Endometrium (tissue), 2 donors: ENCODE measurements around the gene MLF1.

Experiments used
- FAIRE-seq: peaks from 2 replicates; lab custom pipeline; 2012; peaks lifted over from hg19 to GRCh38; lab: Jason Lieb, UNC
- donor health status: control.
- donor health status: control.

MLF1 gene

DNA sequence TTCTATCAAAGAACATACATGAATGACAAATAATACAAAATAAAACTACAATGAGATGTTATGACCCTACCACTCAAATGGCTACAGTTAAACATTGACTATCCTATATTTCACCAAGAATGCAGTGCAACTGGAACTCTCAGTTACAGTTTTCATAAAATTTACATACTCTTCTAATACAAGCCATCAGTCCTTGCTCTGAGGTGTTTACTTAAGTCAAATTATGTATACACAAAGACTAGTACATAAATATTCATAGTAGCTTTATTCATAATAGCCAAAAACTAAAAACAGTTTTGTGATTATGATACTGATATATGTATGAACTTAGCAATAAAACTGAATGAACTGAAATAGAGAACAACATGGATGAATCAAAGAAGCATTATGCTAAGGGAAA is 19.2 kb downstream of the MLF1 start:
- no peak for FAIRE-seq

- peak; percentile 92 for FAIRE-seq
Observed at GRCh38 chr3:158600787-158601186, 29.8 kb downstream of the MLF1 start.

GRCh38 chr3:158602227-158602626 is 31.2 kb downstream of the MLF1 start:
- FAIRE-seq = no peak

GRCh38 chr3:158617982-158618875 is 47.2 kb downstream of the MLF1 start:
- no peak for FAIRE-seq

- no peak for FAIRE-seq
Observed at GRCh38 chr3:158625881-158626280, 54.9 kb downstream of the MLF1 start.

GRCh38 chr3:158631981-158632380 is 61.0 kb downstream of the MLF1 start:
- FAIRE-seq = no peak

DNA sequence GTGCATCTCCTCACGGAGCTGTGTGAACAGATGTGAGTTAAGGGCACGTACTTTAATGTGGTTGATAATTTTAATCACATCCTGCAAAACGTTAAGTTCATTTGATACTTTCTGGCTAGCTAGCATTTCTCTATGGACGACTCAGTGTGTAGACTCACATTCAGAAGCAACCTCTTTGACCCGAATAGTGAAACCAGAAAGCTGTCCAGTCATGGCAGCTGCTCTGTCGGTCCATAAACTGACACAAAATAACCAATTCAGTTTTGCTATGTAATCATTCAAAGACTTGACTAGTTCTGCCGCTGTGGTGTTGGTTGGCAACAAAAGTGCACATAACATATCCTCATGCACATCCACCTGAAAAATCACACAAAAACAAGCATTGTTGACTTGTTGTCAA is 69.7 kb downstream of the MLF1 start:
- FAIRE-seq = no peak

DNA sequence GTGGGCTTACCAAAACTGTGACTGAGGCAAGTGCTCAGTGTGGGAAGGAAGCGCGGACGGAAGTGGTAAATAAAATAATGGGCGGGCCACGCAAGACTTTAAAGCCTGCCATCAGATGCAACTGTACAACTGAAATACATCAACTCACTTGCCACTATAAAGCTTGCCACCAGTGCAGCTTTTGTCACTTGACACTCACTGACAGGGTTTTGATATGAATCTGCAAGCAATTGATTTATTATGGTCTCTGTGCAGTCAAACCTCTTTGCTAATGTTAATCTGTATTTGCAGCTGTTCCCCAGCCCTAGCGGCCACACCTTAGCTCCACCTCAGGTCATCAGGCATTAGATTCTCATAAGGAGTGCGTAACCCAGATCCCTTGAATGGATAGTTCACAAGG is 71.0 kb downstream of the MLF1 start:
- FAIRE-seq = no peak

DNA sequence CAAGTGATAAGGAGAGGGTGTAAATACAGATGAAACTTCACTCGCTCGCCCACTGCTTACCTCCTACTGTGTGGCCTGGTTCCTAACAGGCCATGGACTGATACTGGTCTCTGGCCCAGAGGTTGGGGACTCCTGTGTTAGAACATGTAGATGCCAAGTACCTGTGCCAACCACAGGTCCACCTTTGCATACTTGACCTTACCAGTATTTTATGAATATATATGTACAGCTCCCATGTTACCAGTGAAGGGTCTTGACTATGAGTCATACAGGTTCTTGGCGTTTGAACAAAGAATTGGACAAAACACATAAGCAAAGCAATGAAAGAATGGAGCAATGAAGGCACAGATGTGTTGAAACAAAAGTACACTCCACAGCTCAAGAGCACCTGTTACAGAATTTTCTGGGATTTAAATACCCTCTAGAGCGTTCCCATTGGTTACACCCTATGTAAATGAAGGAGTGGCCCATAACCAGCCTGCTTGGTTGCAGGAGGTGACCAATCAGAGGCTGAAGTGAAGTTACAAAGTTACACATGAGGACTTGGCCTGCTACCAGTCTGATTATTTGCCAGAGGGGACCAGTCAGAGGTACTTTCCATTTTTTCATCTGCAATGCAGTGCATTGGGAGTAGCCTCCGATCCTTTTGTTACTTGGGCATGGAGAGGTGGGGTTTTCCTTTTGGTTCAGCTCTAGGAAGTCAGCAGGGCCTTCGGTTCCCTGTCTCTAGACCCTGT is 71.6 kb downstream of the MLF1 start:
- no peak for FAIRE-seq

DNA sequence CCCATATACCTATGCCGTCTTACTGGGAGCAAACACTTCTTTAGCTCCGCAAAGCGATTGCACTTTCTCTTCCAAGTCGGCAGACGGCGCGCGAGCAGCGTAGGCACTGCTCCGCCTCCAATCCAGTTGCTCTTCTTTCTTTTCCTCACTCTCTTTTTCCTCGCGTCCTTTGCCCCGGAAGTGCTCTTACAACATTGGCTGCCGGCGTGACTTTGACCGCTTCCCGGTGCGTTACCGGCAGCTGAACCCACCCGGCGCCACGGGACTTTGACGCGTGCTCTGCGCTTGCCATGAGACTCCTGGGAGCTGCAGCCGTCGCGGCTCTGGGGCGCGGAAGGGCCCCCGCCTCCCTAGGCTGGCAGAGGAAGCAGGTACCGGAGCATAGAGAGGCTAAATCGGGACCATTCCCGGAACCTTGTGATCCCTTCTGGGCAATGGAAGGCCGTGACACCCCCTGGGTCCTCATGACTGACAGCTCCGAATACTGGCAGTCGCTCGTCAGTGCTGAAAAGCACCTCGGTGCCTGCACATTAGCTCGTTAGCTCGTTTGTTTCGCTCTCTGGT is 73.4 kb downstream of the MLF1 start, which contains the start of gene GFM1:
Gene GFM1, plus strand, starts transcription at position 183 of the 564 bp plus-strand sequence. Its CDS starts 108 bp downstream, at position 291.
- FAIRE-seq = peak; percentile 63

- no peak for FAIRE-seq
Observed at GRCh38 chr3:158649791-158650190, 78.8 kb downstream of the MLF1 start.

DNA sequence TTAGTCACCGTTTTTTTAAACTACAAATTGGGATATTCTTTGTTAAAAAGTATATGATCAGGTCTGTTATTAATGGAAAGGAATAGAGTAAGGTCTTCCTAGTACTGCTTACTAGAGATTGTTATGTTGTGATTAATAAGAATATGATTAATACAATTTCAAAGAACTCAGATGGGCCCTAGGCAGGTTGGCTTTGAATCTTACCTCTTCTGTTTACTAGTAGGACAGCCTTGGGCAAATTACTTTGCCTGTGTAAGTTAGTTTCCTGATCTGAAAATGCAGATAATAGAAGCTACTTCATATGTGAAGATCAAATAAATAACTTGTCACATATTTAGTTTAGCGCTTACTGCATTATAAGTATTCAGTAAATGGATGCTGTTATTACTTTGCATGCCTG is 80.2 kb downstream of the MLF1 start:
- FAIRE-seq = no peak

- FAIRE-seq = no peak
Observed at GRCh38 chr3:158652463-158652862, 81.5 kb downstream of the MLF1 start.
